Measurements from ENCODE around the gene SPIRE1. TPM values are rescaled to one million over a fixed set of nuclear protein-coding genes. Genes with fewer than 3 reads are reported as not detected.

SPIRE1 gene
- polyA plus RNA-seq, 1 donor from 2014 or later = 22.2 TPM

GRCh38 chr18:12497296-12497695 is 160.6 kb downstream of the SPIRE1 start:
- H3K9ac ChIP-seq (ENCODE audit: low read length) = no peak overlapping the region
- TF ChIP-seq MXI1 (conservative IDR thresholded peaks at IDR 0.05; ENCODE audit: poor library complexity, severe bottlenecking) (no peak), POLR2AphosphoS5 (IDR thresholded peaks at IDR 0.05) (no peak), SMC3 (conservative IDR thresholded peaks at IDR 0.05; ENCODE audit: poor library complexity) (no peak), TAF1 (IDR thresholded peaks at IDR 0.05; ENCODE audit: low read depth) (no peak), EP300 (conservative IDR thresholded peaks at IDR 0.05; ENCODE audit: poor library complexity, severe bottlenecking) (no peak), EZH2 (IDR thresholded peaks at IDR 0.05; ENCODE audit: borderline replicate concordance, insufficient read depth, low read length, poor library complexity, severe bottlenecking) (no peak), RAD21 (conservative IDR thresholded peaks at IDR 0.05) (no peak)
- TF ChIP-seq, protein P1, sequence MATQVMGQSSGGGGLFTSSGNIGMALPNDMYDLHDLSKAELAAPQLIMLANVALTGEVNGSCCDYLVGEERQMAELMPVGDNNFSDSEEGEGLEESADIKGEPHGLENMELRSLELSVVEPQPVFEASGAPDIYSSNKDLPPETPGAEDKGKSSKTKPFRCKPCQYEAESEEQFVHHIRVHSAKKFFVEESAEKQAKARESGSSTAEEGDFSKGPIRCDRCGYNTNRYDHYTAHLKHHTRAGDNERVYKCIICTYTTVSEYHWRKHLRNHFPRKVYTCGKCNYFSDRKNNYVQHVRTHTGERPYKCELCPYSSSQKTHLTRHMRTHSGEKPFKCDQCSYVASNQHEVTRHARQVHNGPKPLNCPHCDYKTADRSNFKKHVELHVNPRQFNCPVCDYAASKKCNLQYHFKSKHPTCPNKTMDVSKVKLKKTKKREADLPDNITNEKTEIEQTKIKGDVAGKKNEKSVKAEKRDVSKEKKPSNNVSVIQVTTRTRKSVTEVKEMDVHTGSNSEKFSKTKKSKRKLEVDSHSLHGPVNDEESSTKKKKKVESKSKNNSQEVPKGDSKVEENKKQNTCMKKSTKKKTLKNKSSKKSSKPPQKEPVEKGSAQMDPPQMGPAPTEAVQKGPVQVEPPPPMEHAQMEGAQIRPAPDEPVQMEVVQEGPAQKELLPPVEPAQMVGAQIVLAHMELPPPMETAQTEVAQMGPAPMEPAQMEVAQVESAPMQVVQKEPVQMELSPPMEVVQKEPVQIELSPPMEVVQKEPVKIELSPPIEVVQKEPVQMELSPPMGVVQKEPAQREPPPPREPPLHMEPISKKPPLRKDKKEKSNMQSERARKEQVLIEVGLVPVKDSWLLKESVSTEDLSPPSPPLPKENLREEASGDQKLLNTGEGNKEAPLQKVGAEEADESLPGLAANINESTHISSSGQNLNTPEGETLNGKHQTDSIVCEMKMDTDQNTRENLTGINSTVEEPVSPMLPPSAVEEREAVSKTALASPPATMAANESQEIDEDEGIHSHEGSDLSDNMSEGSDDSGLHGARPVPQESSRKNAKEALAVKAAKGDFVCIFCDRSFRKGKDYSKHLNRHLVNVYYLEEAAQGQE (IDR thresholded peaks at IDR 0.05; ENCODE audit: borderline replicate concordance) = no peak
- TF ChIP-seq, protein P2, sequence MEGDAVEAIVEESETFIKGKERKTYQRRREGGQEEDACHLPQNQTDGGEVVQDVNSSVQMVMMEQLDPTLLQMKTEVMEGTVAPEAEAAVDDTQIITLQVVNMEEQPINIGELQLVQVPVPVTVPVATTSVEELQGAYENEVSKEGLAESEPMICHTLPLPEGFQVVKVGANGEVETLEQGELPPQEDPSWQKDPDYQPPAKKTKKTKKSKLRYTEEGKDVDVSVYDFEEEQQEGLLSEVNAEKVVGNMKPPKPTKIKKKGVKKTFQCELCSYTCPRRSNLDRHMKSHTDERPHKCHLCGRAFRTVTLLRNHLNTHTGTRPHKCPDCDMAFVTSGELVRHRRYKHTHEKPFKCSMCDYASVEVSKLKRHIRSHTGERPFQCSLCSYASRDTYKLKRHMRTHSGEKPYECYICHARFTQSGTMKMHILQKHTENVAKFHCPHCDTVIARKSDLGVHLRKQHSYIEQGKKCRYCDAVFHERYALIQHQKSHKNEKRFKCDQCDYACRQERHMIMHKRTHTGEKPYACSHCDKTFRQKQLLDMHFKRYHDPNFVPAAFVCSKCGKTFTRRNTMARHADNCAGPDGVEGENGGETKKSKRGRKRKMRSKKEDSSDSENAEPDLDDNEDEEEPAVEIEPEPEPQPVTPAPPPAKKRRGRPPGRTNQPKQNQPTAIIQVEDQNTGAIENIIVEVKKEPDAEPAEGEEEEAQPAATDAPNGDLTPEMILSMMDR (IDR thresholded peaks at IDR 0.05; ENCODE audit: poor library complexity, severe bottlenecking) = no peak
- no peaks in the 10 kb centered on the region for H3K36me3 ChIP-seq (ENCODE audit: insufficient read depth, low read length)
- H3K9me2 ChIP-seq (ENCODE audit: insufficient read depth, low read length) = no peaks in the 10 kb centered on the region
- no peaks in the 10 kb centered on the region for H4K20me1 ChIP-seq (ENCODE audit: insufficient read depth)
- no peak overlapping the region for H2AFZ ChIP-seq (ENCODE audit: low read depth, low read length)
- H3K27ac ChIP-seq (ENCODE audit: low read length) = no peak overlapping the region
- H3K4me2 ChIP-seq (ENCODE audit: low read length) = no peak overlapping the region
- no peak overlapping the region for H3K4me3 ChIP-seq (ENCODE audit: low read length)
- no peaks in the 10 kb centered on the region for H3K9me3 ChIP-seq (ENCODE audit: low read length)
- H3K27me3 ChIP-seq (ENCODE audit: insufficient read depth, low read depth, low read length) = no peaks in the 10 kb centered on the region
- no peaks in the 10 kb centered on the region for H3F3A ChIP-seq (ENCODE audit: insufficient read depth, low read length, poor library complexity, severe bottlenecking)
- H3K79me2 ChIP-seq (replicated peaks; ENCODE audit: insufficient read depth, low read length) = no peaks in the 10 kb centered on the region

DNA sequence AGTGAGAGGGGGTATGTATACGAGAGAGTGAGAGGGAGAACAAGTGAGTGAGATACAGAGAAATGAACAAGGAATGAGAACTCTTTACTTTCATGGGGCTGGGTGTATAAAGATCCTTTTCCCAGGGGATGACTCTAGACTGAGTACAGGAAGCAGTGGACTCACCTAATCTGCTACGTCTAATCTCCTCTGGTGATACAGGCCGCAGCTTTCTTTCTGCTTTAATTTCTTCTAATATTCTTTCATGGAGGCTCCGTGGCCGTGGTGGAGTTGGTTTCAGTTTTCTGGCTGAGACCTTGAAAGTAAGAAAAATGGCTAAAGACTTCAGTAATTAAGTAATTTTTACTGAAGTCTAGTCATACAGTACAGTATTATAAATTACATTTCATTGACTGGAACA is 165.0 kb downstream of the SPIRE1 start:
- no peaks in the 10 kb centered on the region for H3F3A ChIP-seq (ENCODE audit: insufficient read depth, low read length, poor library complexity, severe bottlenecking)
- H3K27ac ChIP-seq (ENCODE audit: low read length) = no peak overlapping the region
- H3K9me3 ChIP-seq (ENCODE audit: low read length) = no peaks in the 10 kb centered on the region
- H3K27me3 ChIP-seq (ENCODE audit: insufficient read depth, low read depth, low read length) = no peaks in the 10 kb centered on the region
- H4K20me1 ChIP-seq (ENCODE audit: insufficient read depth) = no peaks in the 10 kb centered on the region
- H2AFZ ChIP-seq (ENCODE audit: low read depth, low read length) = no peak overlapping the region
- H3K4me2 ChIP-seq (ENCODE audit: low read length) = no peak overlapping the region
- no peaks in the 10 kb centered on the region for H3K79me2 ChIP-seq (replicated peaks; ENCODE audit: insufficient read depth, low read length)
- H3K36me3 ChIP-seq (ENCODE audit: insufficient read depth, low read length) = peaks cover 12% of the 10 kb centered on the region
- no peaks in the 10 kb centered on the region for H3K9me2 ChIP-seq (ENCODE audit: insufficient read depth, low read length)
- TF ChIP-seq RAD21 (conservative IDR thresholded peaks at IDR 0.05) (no peak), POLR2AphosphoS5 (IDR thresholded peaks at IDR 0.05) (no peak), SMC3 (conservative IDR thresholded peaks at IDR 0.05; ENCODE audit: poor library complexity) (no peak)
- H3K4me3 ChIP-seq (ENCODE audit: low read length) = no peak overlapping the region
- H3K9ac ChIP-seq (ENCODE audit: low read length) = no peak overlapping the region

Measured in neural cell (in vitro differentiated cells).